WTC11 (cell line): ENCODE data around the gene ZMYND8. TPM values are rescaled to one million over a fixed set of nuclear protein-coding genes. Genes with fewer than 3 reads are reported as not detected.

Experiments
- ATAC-seq: fragments of 200-7000 bp; cut with Tn5 transposase; 2 replicates; pipeline ENCODE4 v1.10.0; 2021; ENCODE audit warnings: mild to moderate bottlenecking, moderate library complexity
- CTCF ChIA-PET: fragments of 300-600 bp; sonication (Branson Sonifier 250); formaldehyde crosslinking; loops from one replicate; lab custom pipeline; 2021; ENCODE audit warnings: antibody characterized with exemption; lab: Charles Lee
- POLR2A ChIA-PET: fragments of 350-600 bp; sonication (Branson Sonifier 250); formaldehyde crosslinking; loops from one replicate; lab custom pipeline; 2021; ENCODE audit warnings: antibody characterized with exemption; lab: Charles Lee
- DNase-seq: peaks from one replicate; pipeline ENCODE4 v3.0.0; 2021; ENCODE audit warnings: low spot score
- H3K27ac Mint-ChIP-seq: 2 replicates; pipeline ENCODE4 v1.8.0; 2021; ENCODE audit warnings: mixed read lengths
- H3K27me3 Mint-ChIP-seq: 2 replicates; pipeline ENCODE4 v1.8.0; 2021; ENCODE audit warnings: low read depth, mild to moderate bottlenecking, moderate library complexity, mixed read lengths
- H3K36me3 Mint-ChIP-seq: 2 replicates; pipeline ENCODE4 v1.8.0; 2021; ENCODE audit warnings: mixed read lengths
- H3K4me1 Mint-ChIP-seq: 2 replicates; pipeline ENCODE4 v1.8.0; 2022; ENCODE audit warnings: mixed read lengths
- H3K4me3 Mint-ChIP-seq: 2 replicates; pipeline ENCODE4 v1.8.0; 2021; ENCODE audit warnings: mild to moderate bottlenecking, moderate library complexity, mixed read lengths
- H3K9me3 Mint-ChIP-seq: 2 replicates; pipeline ENCODE4 v1.8.0; 2021; ENCODE audit warnings: mixed read lengths
- ARID4B ChIP-seq: sonication (generic); formaldehyde crosslinking; IDR thresholded peaks from 2 replicates; pipeline ENCODE4 v1.8.0; 2023; ENCODE audit warnings: missing genetic modification reagents, mild to moderate bottlenecking, borderline replicate concordance
- ATF6 ChIP-seq: sonication (generic); formaldehyde crosslinking; IDR thresholded peaks from 2 replicates; pipeline ENCODE4 v1.8.1; 2023; ENCODE audit warnings: mild to moderate bottlenecking, missing genetic modification reagents
- CBFB ChIP-seq: sonication (generic); formaldehyde crosslinking; IDR thresholded peaks from 2 replicates; pipeline ENCODE4 v1.8.1; 2022; ENCODE audit warnings: mild to moderate bottlenecking, low read depth, missing genetic modification reagents
- ELF4 ChIP-seq: sonication (generic); formaldehyde crosslinking; IDR thresholded peaks from 2 replicates; pipeline ENCODE4 v1.8.1; 2022; ENCODE audit warnings: low read depth, mild to moderate bottlenecking, moderate library complexity, missing genetic modification reagents
- ERG ChIP-seq: fragments of 250-450 bp; sonication (Bioruptor Pico); IDR thresholded peaks from 2 replicates; pipeline ENCODE4 v1.8.0; 2021; ENCODE audit warnings: mild to moderate bottlenecking
- FOXJ3 ChIP-seq: sonication (generic); formaldehyde crosslinking; IDR thresholded peaks from 2 replicates; pipeline ENCODE4 v1.9.0; 2021; ENCODE audit warnings: missing genetic modification reagents, mild to moderate bottlenecking, borderline replicate concordance
- HMGXB4 ChIP-seq: sonication (generic); formaldehyde crosslinking; IDR thresholded peaks from 2 replicates; pipeline ENCODE4 v1.8.1; 2023; ENCODE audit warnings: mild to moderate bottlenecking, moderate library complexity, missing genetic modification reagents
- JAZF1 ChIP-seq: fragments of 250-450 bp; sonication (Bioruptor Pico); IDR thresholded peaks from 2 replicates; pipeline ENCODE4 v1.9.0; 2021; ENCODE audit warnings: moderate library complexity, mild to moderate bottlenecking, inconsistent platforms
- NFYB ChIP-seq: sonication (generic); formaldehyde crosslinking; conservative IDR thresholded peaks from 2 replicates; pipeline ENCODE4 v1.8.0; 2022; ENCODE audit warnings: low read depth, missing genetic modification reagents
- NR2C2 ChIP-seq: sonication (generic); formaldehyde crosslinking; IDR thresholded peaks from 2 replicates; pipeline ENCODE4 v1.8.0; 2022; ENCODE audit warnings: mild to moderate bottlenecking, missing genetic modification reagents
- SMAD4 ChIP-seq: sonication (generic); formaldehyde crosslinking; IDR thresholded peaks from 2 replicates; pipeline ENCODE4 v1.8.0; 2022; ENCODE audit warnings: mild to moderate bottlenecking, missing genetic modification reagents
- SP1 ChIP-seq: sonication (generic); formaldehyde crosslinking; conservative IDR thresholded peaks from 2 replicates; pipeline ENCODE4 v1.8.1; 2022; ENCODE audit warnings: missing genetic modification reagents
- TEAD1 ChIP-seq: sonication (generic); formaldehyde crosslinking; IDR thresholded peaks from 2 replicates; pipeline ENCODE4 v1.8.0; 2022; ENCODE audit warnings: mild to moderate bottlenecking, missing genetic modification reagents
- USF1 ChIP-seq: sonication (generic); formaldehyde crosslinking; IDR thresholded peaks from 2 replicates; pipeline ENCODE4 v1.8.0; 2022; ENCODE audit warnings: mild to moderate bottlenecking, missing genetic modification reagents
- ZNF121 ChIP-seq: sonication (generic); formaldehyde crosslinking; IDR thresholded peaks from 2 replicates; pipeline ENCODE4 v1.8.0; 2023; ENCODE audit warnings: missing genetic modification reagents
- ZNF232 ChIP-seq: sonication (generic); formaldehyde crosslinking; IDR thresholded peaks from 2 replicates; pipeline ENCODE4 v1.8.0; 2022; ENCODE audit warnings: mild to moderate bottlenecking, missing genetic modification reagents
- ZNF281 ChIP-seq: sonication (generic); formaldehyde crosslinking; IDR thresholded peaks from 2 replicates; pipeline ENCODE4 v1.8.0; 2023; ENCODE audit warnings: mild to moderate bottlenecking, missing genetic modification reagents
- ZNF423 ChIP-seq: fragments of 250-450 bp; sonication (Bioruptor Pico); IDR thresholded peaks from 2 replicates; pipeline ENCODE4 v2.1.2; 2022; ENCODE audit warnings: mild to moderate bottlenecking, moderate library complexity
- ZNF425 ChIP-seq: fragments of 250-450 bp; sonication (Bioruptor Pico); conservative IDR thresholded peaks from 2 replicates; pipeline ENCODE4 v1.9.0; 2021; ENCODE audit warnings: mild to moderate bottlenecking
- total RNA-seq: library from RNA; stranded (reverse); gene quantifications from 3 replicates; pipeline ENCODE4 v1.2.3, GENCODE V29; 2021

Gene ZMYND8
- total RNA-seq, 1 experiment from 2014 or later, result 114 TPM

GRCh38 chr20:47263465-47264084 lies 92.9 kb downstream of the ZMYND8 start (continued):
- TF ChIP-seq ARID4B (CRISPR knock-in tag), result no peak
- no peak for TF ChIP-seq HMGXB4 (CRISPR knock-in tag)
- no peak for TF ChIP-seq ZNF232
- no peak for TF ChIP-seq NR2C2
- no peak for TF ChIP-seq SP1 (CRISPR knock-in tag)
- no peak for TF ChIP-seq ZNF121 (CRISPR knock-in tag)
- no peak for TF ChIP-seq USF1 (CRISPR knock-in tag)
- no peak for TF ChIP-seq ATF6 (CRISPR knock-in tag)
- TF ChIP-seq CBFB (CRISPR knock-in tag), result no peak
- TF ChIP-seq ERG (CRISPR knock-in tag), result no peak
- TF ChIP-seq ELF4 (CRISPR knock-in tag), result no peak
- no peak for TF ChIP-seq TEAD1 (CRISPR knock-in tag)
- no peak for TF ChIP-seq SMAD4 (CRISPR knock-in tag)
- TF ChIP-seq ZNF423, result no peak

GRCh38 chr20:47263080-47263464 lies 93.4 kb downstream of the ZMYND8 start:
- DNase-seq, result no peak
- ChIA-PET CTCF (interaction anchor here (1.0 to 5.2 kb wide), 3 partner anchors 10 to 121 kb away, joined by 3 to 24 read pairs (median 4); no protein-coding TSS in a partner anchor), POLR2A (interaction anchor here (0.7 kb wide), 1 partner anchor 124 kb away, joined by 3 read pairs; no protein-coding TSS in a partner anchor)
- TF ChIP-seq TEAD1 (CRISPR knock-in tag) (no peak), ELF4 (CRISPR knock-in tag) (no peak), JAZF1 (CRISPR knock-in tag) (no peak), FOXJ3 (CRISPR knock-in tag) (no peak), NFYB (CRISPR knock-in tag) (no peak), ZNF425 (no peak), ZNF121 (CRISPR knock-in tag) (no peak), ZNF281 (CRISPR knock-in tag) (no peak)
- peaks cover 64% of the 10 kb centered on the region for H3K36me3 Mint-ChIP-seq
- H3K27ac Mint-ChIP-seq, result peak overlapping the region; percentile 76; the same call in 1 of the 2 replicates
- H3K4me3 Mint-ChIP-seq, result no peak overlapping the region
- no peaks in the 10 kb centered on the region for H3K9me3 Mint-ChIP-seq
- H3K27me3 Mint-ChIP-seq, result no peaks in the 10 kb centered on the region
- peaks cover 21% of the 10 kb centered on the region for H3K4me1 Mint-ChIP-seq
- ATAC-seq, result no peak
